SK-N-SH (cell line): Measurements from ENCODE around the gene LKAAEAR1. TPM values are rescaled to one million over a fixed set of nuclear protein-coding genes. Genes with fewer than 3 reads are reported as not detected.

ENCODE experiments used
- CTCF ChIA-PET: fragments of 300-600, 350-600 bp; formaldehyde crosslinking; extraction: SDS; loops from one replicate; lab custom pipeline; 2021; lab: Yijun Ruan, JAX
- POLR2A ChIA-PET: fragments of 350-600 bp; sonication (Branson Sonifier 250); formaldehyde crosslinking; extraction: SDS; loops from one replicate; lab custom pipeline; 2020; ENCODE audit warnings: antibody characterized with exemption, inconsistent platforms; lab: Yijun Ruan, JAX
- DNase-seq: peaks from one replicate; pipeline ENCODE4 v3.0.0; 2012
- H2AFZ ChIP-seq: fragments of 200-600 bp; sonication (generic); 2 replicates; pipeline ENCODE4 v1.8.1; 2016; ENCODE audit warnings: antibody characterized with exemption, mild to moderate bottlenecking, low read depth
- H3F3A ChIP-seq: fragments of 200-600 bp; sonication (generic); replicated peaks from 2 replicates; pipeline ENCODE3; 2016; ENCODE audit warnings: antibody characterized with exemption, mild to moderate bottlenecking; ENCODE audit not compliant: insufficient read depth
- H3K27ac ChIP-seq, 2 experiments: fragments of 200-500 bp in 1 of 2; fragments of 200-600 bp in 1 of 2; sonication (Bioruptor generic) in 1 of 2; sonication (generic), shearing (Covaris generic) in 1 of 2; 2 replicates each; pipeline versions ENCODE4 v1.5.1 to v1.6.1; 2014 to 2016; ENCODE audit warnings: low read depth in 2 of 2, inconsistent platforms in 1 of 2, low read length in 1 of 2, mild to moderate bottlenecking in 1 of 2, mixed read lengths in 1 of 2
- H3K27me3 ChIP-seq: fragments of 200-600 bp; sonication (generic), shearing (Covaris generic); 2 replicates; pipeline ENCODE4 v1.6.1; 2016; ENCODE audit warnings: mixed run types; ENCODE audit not compliant: insufficient read depth
- H3K36me3 ChIP-seq, 2 experiments: fragments of 200-500 bp in 1 of 2; fragments of 200-600 bp in 1 of 2; sonication (Bioruptor generic) in 1 of 2; sonication (generic) in 1 of 2; replicated peaks in 1 of 2; 2 replicates each; pipeline versions ENCODE3 to v1.5.1; 2014 to 2016; ENCODE audit warnings: low read length in 1 of 2, mild to moderate bottlenecking in 1 of 2; ENCODE audit not compliant: insufficient read depth in 2 of 2, control insufficient read depth in 1 of 2
- H3K4me1 ChIP-seq, 2 experiments: fragments of 200-500 bp in 1 of 2; fragments of 200-600 bp in 1 of 2; sonication (Bioruptor generic) in 1 of 2; sonication (generic), shearing (Covaris generic) in 1 of 2; 2 replicates each; pipeline versions ENCODE4 v1.5.1 to v1.6.1; 2014 to 2016; ENCODE audit warnings: low read depth in 1 of 2, low read length in 1 of 2, mixed run types in 1 of 2; ENCODE audit not compliant: insufficient read depth in 2 of 2, control insufficient read depth in 1 of 2
- H3K4me2 ChIP-seq: fragments of 200-600 bp; sonication (generic), shearing (Covaris generic); 2 replicates; pipeline ENCODE4 v1.6.1; 2017; ENCODE audit warnings: mixed run types
- H3K4me3 ChIP-seq, 2 experiments: fragments of 200-500 bp in 1 of 2; fragments of 200-600 bp in 1 of 2; sonication (Bioruptor generic) in 1 of 2; sonication (generic), shearing (Covaris generic) in 1 of 2; 2 replicates each; pipeline versions ENCODE4 v1.5.1 to v1.8.1; 2014 to 2016; ENCODE audit warnings: low read depth in 2 of 2, inconsistent platforms in 1 of 2, low read length in 1 of 2, mild to moderate bottlenecking in 1 of 2, mixed read lengths in 1 of 2, moderate library complexity in 1 of 2
- H3K79me2 ChIP-seq: fragments of 200-600 bp; sonication (generic); 2 replicates; pipeline ENCODE4 v1.8.1; 2017; ENCODE audit warnings: mild to moderate bottlenecking; ENCODE audit not compliant: insufficient read depth
- H3K9ac ChIP-seq: fragments of 200-600 bp; sonication (generic); 2 replicates; pipeline ENCODE4 v1.6.1; 2017; ENCODE audit warnings: mixed run types
- H3K9me2 ChIP-seq: fragments of 200-600 bp; sonication (generic); 2 replicates; pipeline ENCODE4 v1.6.1; 2017; ENCODE audit warnings: mixed run types
- H3K9me3 ChIP-seq: fragments of 200-600 bp; sonication (generic); 2 replicates; pipeline ENCODE4 v1.6.1; 2017; ENCODE audit warnings: mixed run types, mild to moderate bottlenecking, moderate library complexity
- H4K20me1 ChIP-seq: fragments of 200-600 bp; sonication (generic); 2 replicates; pipeline ENCODE4 v1.6.1; 2017; ENCODE audit warnings: mild to moderate bottlenecking, mixed run types; ENCODE audit not compliant: insufficient read depth
- CHD2 ChIP-seq: fragments of 150-350 bp; IDR thresholded peaks from 2 replicates; pipeline ENCODE4 v1.6.1; 2018; ENCODE audit warnings: low read length; ENCODE audit not compliant: partially characterized antibody
- EZH2phosphoT487 ChIP-seq: fragments of 200-600 bp; sonication (generic); IDR thresholded peaks from 2 replicates; pipeline ENCODE4 v1.6.1; 2017; ENCODE audit warnings: low read depth, mixed run types, mild to moderate bottlenecking, antibody characterized with exemption, moderate library complexity, borderline replicate concordance
- FOSL2 ChIP-seq: IDR thresholded peaks from 2 replicates; pipeline ENCODE4 v1.4.0; 2012; ENCODE audit warnings: low read depth, mild to moderate bottlenecking, moderate library complexity, borderline replicate concordance
- GABPA ChIP-seq: IDR thresholded peaks from 2 replicates; pipeline ENCODE4 v1.4.0; 2012; ENCODE audit warnings: low read depth, mild to moderate bottlenecking
- GATA2 ChIP-seq: sonication (generic); formaldehyde crosslinking; IDR thresholded peaks from 2 replicates; pipeline ENCODE4 v1.5.0; 2020; ENCODE audit warnings: mild to moderate bottlenecking, missing genetic modification reagents
- JUND ChIP-seq: IDR thresholded peaks from 2 replicates; pipeline ENCODE4 v1.4.0; 2012
- MEF2A ChIP-seq: IDR thresholded peaks from 2 replicates; pipeline ENCODE4 v1.4.0; 2012; ENCODE audit warnings: low read depth, borderline replicate concordance
- NFIC ChIP-seq: IDR thresholded peaks from 2 replicates; pipeline ENCODE4 v1.4.0; 2012; ENCODE audit warnings: borderline replicate concordance
- POLR2AphosphoS5 ChIP-seq: IDR thresholded peaks from 2 replicates; pipeline ENCODE4 v1.6.1; 2012; ENCODE audit warnings: low read depth, low read length
- RCOR1 ChIP-seq: fragments of 150-350 bp; IDR thresholded peaks from 2 replicates; pipeline ENCODE4 v1.6.1; 2017; ENCODE audit warnings: antibody characterized with exemption, low read length
- RFX5 ChIP-seq: IDR thresholded peaks from 2 replicates; pipeline ENCODE4 v1.6.1; 2012; ENCODE audit warnings: mild to moderate bottlenecking, improper control_type of control experiment, low read length
- SMC3 ChIP-seq: IDR thresholded peaks from 2 replicates; pipeline ENCODE4 v1.6.1; 2012; ENCODE audit warnings: low read depth, low read length, improper control_type of control experiment
- TAF1 ChIP-seq: IDR thresholded peaks from 2 replicates; pipeline ENCODE4 v1.6.1; 2012; ENCODE audit warnings: low read depth, mild to moderate bottlenecking, low read length, moderate library complexity, borderline replicate concordance
- TCF12 ChIP-seq: IDR thresholded peaks from 2 replicates; pipeline ENCODE4 v1.4.0; 2012
- TEAD4 ChIP-seq: IDR thresholded peaks from 2 replicates; pipeline ENCODE4 v1.4.0; 2012; ENCODE audit warnings: mild to moderate bottlenecking, borderline replicate concordance; ENCODE audit not compliant: insufficient read depth
- WGBS: methylation state at CpG from one replicate; pipeline ENCODE4 v1.1.6; 2017; ENCODE audit warnings: low lambda C conversion rate; 5-methylcytosine and 5-hydroxymethylcytosine counted together
- polyA plus RNA-seq, 3 experiments: library from polyadenylated mRNA; depleted of rRNA; stranded (reverse); fragments of >200 nt; gene quantifications; 2 replicates each; pipeline ENCODE4 v1.2.3, GENCODE V29; 2012
- TF ChIP-seq, protein P1 (sequence below): fragments of 200-600 bp; sonication (generic); IDR thresholded peaks from 2 replicates; pipeline ENCODE4 v1.6.1; 2017; ENCODE audit warnings: antibody characterized with exemption, mild to moderate bottlenecking, moderate library complexity
- TF ChIP-seq, protein P2 (sequence below): IDR thresholded peaks from 2 replicates; pipeline ENCODE4 v1.4.0; 2012; ENCODE audit warnings: low read depth
- TF ChIP-seq, protein P3 (sequence below): IDR thresholded peaks from 2 replicates; pipeline ENCODE4 v1.6.1; 2012; ENCODE audit warnings: mild to moderate bottlenecking, low read depth, low read length, moderate library complexity
- TF ChIP-seq, protein P4 (sequence below): fragments of 150-350 bp; IDR thresholded peaks from 2 replicates; pipeline ENCODE4 v1.6.1; 2016; ENCODE audit warnings: mild to moderate bottlenecking, low read depth, low read length

Gene LKAAEAR1
- polyA plus RNA-seq, 1 of the 3 experiments (the other 2 are of a cell fraction), result 0.71 TPM

DNA sequence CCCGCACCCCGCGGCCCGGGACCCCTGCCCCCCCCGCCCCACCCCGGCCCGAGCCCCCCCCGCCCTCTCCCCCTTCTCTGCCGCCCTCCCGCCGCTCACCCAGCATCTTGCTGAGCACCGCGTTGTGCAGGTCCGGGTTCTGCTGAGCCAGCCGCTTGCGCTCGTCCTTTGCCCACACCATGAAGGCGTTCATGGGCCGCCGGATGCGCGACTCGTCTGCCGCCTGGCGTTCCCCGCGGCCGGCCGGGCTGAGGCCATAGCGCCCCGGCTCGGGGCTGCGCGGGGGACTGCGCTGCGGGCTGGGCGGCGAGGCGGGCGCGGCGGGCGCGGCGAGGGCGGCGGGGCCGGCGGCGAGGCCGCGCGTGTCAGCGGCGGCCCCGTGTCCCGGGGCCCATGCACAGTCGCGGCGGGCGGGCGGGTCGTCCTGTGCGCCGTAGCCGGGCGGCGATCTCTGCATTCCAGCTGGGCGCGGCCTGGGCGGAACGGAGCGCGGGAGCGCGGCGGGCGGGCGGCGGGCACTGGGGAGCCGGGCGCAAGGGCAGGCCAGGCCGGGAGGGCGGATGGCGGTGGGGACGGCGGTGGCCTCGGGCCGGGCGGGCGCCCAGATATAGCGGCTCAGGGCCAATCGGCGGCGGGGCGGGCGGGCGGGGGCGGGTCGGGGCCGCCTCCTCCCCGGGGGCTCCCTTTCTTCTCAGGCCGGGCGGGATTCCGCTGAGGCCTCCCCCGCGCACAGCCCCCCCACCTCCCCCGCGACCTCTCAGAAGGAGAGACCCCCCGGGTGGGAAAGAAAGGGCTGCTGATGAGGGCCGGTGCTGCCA lies 34.9 kb downstream of the LKAAEAR1 start, which contains the start of gene SOX18:
Gene SOX18, minus strand, starts transcription at position 580 of the 818 bp plus-strand sequence. Its CDS starts 123 bp downstream, at position 457.
- Histone ChIP-seq H3K9me2 (no peaks in the 10 kb centered on the region), H3K4me3 (peak within 1 kb of the TSS in 1 of 2 experiments; percentile 21; a peak in 1 of 4 replicates), H4K20me1 (no peaks in the 10 kb centered on the region), H3K9me3 (no peaks in the 10 kb centered on the region), H3F3A (peaks cover 4% of the 10 kb centered on the region), H3K9ac (no peak within 1 kb of the TSS), H2AFZ (no peak within 1 kb of the TSS), H3K27me3 (peaks cover 32% of the 10 kb centered on the region), H3K4me2 (no peak within 1 kb of the TSS), H3K79me2 (no peaks in the 10 kb centered on the region), H3K4me1 (peaks cover 0 to 4% of the 10 kb centered on the region in 2 experiments; a peak in 1 of 4 replicates), H3K36me3 (no peaks in the 10 kb centered on the region), H3K27ac (no peak within 1 kb of the TSS)
- ChIA-PET POLR2A (no interaction called here), CTCF (interaction anchor here (0.8 to 7.8 kb wide), 7 partner anchors 8 to 72 kb away, joined by 3 to 85 read pairs (median 3); partner anchors contain the start of gene PRPF6)
- peak; percentile 83 for DNase-seq
- no peak for TF ChIP-seq EZH2phosphoT487
- no peak for TF ChIP-seq RFX5
- WGBS, result 5% methylated on average over 11 of the region's 111 CpGs

DNA sequence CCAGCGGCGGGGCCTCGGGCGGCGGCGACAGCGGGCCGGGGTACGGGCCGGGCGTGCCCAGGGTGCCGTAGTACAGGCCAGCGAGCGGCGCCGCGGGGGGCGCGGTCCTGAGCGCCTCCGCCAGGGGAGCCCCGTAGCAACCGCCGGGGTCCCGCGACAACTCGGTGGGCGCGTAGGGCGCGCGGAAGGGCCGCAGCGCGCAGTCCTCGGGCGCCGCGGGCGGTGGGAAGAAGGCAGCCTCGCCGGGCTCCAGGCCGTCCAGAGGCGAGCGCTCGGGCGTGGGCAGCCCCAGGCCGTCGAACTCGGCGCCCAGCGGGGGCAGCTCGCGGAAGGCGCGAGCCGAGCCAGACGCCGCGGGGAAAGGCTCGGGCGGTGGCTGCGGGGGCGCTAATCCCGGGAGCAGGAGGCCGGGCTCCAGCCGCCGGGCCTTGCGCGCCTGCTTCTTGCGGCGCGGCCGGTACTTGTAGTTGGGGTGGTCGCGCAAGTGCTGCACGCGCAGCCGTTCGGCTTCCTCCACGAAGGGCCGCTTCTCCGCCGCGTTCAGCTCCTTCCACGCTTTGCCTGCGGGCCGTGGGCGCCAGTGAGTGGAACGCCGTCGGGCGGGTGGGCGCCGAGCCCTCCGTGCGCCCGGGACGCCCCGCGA lies 35.7 kb downstream of the LKAAEAR1 start:
- H3K4me2 ChIP-seq, result no peak overlapping the region
- H3K9me2 ChIP-seq, result no peaks in the 10 kb centered on the region
- H3K9me3 ChIP-seq, result no peaks in the 10 kb centered on the region
- ChIA-PET POLR2A (no interaction called here), CTCF (interaction anchor here (0.8 to 7.8 kb wide), 3 partner anchors 9 to 26 kb away, joined by 3 to 85 read pairs (median 3); no protein-coding TSS in a partner anchor)
- H3K79me2 ChIP-seq, result no peaks in the 10 kb centered on the region
- peaks cover 10% of the 10 kb centered on the region for H3F3A ChIP-seq
- DNase-seq, result peak; percentile 65
- H3K27me3 ChIP-seq, result peaks cover 32% of the 10 kb centered on the region
- no peak overlapping the region for H3K27ac ChIP-seq
- WGBS, result 42% methylated on average over 32 of the region's 101 CpGs
- no peaks in the 10 kb centered on the region; a peak in 1 of 4 replicates for H3K4me1 ChIP-seq
- H3K36me3 ChIP-seq, result no peaks in the 10 kb centered on the region
- no peak overlapping the region for H3K9ac ChIP-seq
- no peaks in the 10 kb centered on the region for H4K20me1 ChIP-seq
- no peak overlapping the region for H3K4me3 ChIP-seq
- H2AFZ ChIP-seq, result no peak overlapping the region
- TF ChIP-seq FOSL2 (no peak), MEF2A (no peak), TAF1 (no peak), GATA2 (CRISPR knock-in tag) (no peak), NFIC (no peak), POLR2AphosphoS5 (no peak), SMC3 (no peak), GABPA (no peak), CHD2 (no peak), TEAD4 (no peak), RFX5 (no peak), TCF12 (no peak), JUND (no peak), RCOR1 (no peak)
- TF ChIP-seq, protein P1, sequence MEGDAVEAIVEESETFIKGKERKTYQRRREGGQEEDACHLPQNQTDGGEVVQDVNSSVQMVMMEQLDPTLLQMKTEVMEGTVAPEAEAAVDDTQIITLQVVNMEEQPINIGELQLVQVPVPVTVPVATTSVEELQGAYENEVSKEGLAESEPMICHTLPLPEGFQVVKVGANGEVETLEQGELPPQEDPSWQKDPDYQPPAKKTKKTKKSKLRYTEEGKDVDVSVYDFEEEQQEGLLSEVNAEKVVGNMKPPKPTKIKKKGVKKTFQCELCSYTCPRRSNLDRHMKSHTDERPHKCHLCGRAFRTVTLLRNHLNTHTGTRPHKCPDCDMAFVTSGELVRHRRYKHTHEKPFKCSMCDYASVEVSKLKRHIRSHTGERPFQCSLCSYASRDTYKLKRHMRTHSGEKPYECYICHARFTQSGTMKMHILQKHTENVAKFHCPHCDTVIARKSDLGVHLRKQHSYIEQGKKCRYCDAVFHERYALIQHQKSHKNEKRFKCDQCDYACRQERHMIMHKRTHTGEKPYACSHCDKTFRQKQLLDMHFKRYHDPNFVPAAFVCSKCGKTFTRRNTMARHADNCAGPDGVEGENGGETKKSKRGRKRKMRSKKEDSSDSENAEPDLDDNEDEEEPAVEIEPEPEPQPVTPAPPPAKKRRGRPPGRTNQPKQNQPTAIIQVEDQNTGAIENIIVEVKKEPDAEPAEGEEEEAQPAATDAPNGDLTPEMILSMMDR, result no peak
- TF ChIP-seq, protein P2, sequence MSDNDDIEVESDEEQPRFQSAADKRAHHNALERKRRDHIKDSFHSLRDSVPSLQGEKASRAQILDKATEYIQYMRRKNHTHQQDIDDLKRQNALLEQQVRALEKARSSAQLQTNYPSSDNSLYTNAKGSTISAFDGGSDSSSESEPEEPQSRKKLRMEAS, result no peak
- TF ChIP-seq, protein P3, sequence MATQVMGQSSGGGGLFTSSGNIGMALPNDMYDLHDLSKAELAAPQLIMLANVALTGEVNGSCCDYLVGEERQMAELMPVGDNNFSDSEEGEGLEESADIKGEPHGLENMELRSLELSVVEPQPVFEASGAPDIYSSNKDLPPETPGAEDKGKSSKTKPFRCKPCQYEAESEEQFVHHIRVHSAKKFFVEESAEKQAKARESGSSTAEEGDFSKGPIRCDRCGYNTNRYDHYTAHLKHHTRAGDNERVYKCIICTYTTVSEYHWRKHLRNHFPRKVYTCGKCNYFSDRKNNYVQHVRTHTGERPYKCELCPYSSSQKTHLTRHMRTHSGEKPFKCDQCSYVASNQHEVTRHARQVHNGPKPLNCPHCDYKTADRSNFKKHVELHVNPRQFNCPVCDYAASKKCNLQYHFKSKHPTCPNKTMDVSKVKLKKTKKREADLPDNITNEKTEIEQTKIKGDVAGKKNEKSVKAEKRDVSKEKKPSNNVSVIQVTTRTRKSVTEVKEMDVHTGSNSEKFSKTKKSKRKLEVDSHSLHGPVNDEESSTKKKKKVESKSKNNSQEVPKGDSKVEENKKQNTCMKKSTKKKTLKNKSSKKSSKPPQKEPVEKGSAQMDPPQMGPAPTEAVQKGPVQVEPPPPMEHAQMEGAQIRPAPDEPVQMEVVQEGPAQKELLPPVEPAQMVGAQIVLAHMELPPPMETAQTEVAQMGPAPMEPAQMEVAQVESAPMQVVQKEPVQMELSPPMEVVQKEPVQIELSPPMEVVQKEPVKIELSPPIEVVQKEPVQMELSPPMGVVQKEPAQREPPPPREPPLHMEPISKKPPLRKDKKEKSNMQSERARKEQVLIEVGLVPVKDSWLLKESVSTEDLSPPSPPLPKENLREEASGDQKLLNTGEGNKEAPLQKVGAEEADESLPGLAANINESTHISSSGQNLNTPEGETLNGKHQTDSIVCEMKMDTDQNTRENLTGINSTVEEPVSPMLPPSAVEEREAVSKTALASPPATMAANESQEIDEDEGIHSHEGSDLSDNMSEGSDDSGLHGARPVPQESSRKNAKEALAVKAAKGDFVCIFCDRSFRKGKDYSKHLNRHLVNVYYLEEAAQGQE, result no peak
- TF ChIP-seq, protein P4, sequence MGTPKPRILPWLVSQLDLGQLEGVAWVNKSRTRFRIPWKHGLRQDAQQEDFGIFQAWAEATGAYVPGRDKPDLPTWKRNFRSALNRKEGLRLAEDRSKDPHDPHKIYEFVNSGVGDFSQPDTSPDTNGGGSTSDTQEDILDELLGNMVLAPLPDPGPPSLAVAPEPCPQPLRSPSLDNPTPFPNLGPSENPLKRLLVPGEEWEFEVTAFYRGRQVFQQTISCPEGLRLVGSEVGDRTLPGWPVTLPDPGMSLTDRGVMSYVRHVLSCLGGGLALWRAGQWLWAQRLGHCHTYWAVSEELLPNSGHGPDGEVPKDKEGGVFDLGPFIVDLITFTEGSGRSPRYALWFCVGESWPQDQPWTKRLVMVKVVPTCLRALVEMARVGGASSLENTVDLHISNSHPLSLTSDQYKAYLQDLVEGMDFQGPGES, result no peak
